GM23338 (cell line): ENCODE data around the gene DNAJB2. TPM values are rescaled to one million over a fixed set of nuclear protein-coding genes. Genes with fewer than 3 reads are reported as not detected.

Experiments used
- ATAC-seq: fragments of 200-7000 bp; cut with Tn5 transposase; 3 replicates; pipeline ENCODE4 v1.9.1; 2020
- DNase-seq: peaks from one replicate; pipeline ENCODE4 v3.0.0-alpha.2; 2015; ENCODE audit warnings: low spot score
- H2AFZ ChIP-seq: fragments of 200-600 bp; sonication (generic); 2 replicates; pipeline ENCODE4 v1.8.0; 2016; ENCODE audit warnings: antibody characterized with exemption, mild to moderate bottlenecking, moderate library complexity
- H3F3A ChIP-seq: fragments of 200-600 bp; sonication (generic); replicated peaks from 2 replicates; pipeline ENCODE4 v1.8.0; 2017; ENCODE audit warnings: antibody characterized with exemption, mixed run types, low read depth
- H3K27ac ChIP-seq: fragments of 200-600 bp; sonication (generic); 2 replicates; pipeline ENCODE4 v1.6.1; 2016; ENCODE audit warnings: low read depth
- H3K27me3 ChIP-seq: fragments of 200-600 bp; sonication (generic); 2 replicates; pipeline ENCODE4 v1.8.0; 2016; ENCODE audit warnings: mild to moderate bottlenecking, mixed run types, moderate library complexity; ENCODE audit not compliant: insufficient read depth
- H3K36me3 ChIP-seq: fragments of 200-600 bp; sonication (generic); 2 replicates; pipeline ENCODE4 v1.8.0; 2016; ENCODE audit warnings: mild to moderate bottlenecking; ENCODE audit not compliant: insufficient read depth
- H3K4me1 ChIP-seq: fragments of 200-600 bp; sonication (generic); 2 replicates; pipeline ENCODE4 v1.8.0; 2016; ENCODE audit warnings: mild to moderate bottlenecking, moderate library complexity; ENCODE audit not compliant: insufficient read depth
- H3K4me2 ChIP-seq: fragments of 200-600 bp; sonication (generic); 2 replicates; pipeline ENCODE4 v1.7.1; 2017; ENCODE audit warnings: mixed run types
- H3K4me3 ChIP-seq: fragments of 200-600 bp; sonication (generic); 2 replicates; pipeline ENCODE4 v1.6.1; 2016; ENCODE audit warnings: mixed run types
- H3K79me2 ChIP-seq: fragments of 200-600 bp; sonication (generic); replicated peaks from 2 replicates; pipeline ENCODE4 v1.8.0; 2017; ENCODE audit warnings: mild to moderate bottlenecking; ENCODE audit not compliant: insufficient read depth
- H3K9me2 ChIP-seq: fragments of 200-600 bp; sonication (generic); 2 replicates; pipeline ENCODE4 v1.8.0; 2017; ENCODE audit not compliant: insufficient read depth
- H4K20me1 ChIP-seq: fragments of 200-600 bp; sonication (generic); replicated peaks from 2 replicates; pipeline ENCODE4 v1.8.0; 2017; ENCODE audit warnings: mild to moderate bottlenecking; ENCODE audit not compliant: insufficient read depth
- H3K27ac Mint-ChIP-seq: 2 replicates; pipeline ENCODE4 v1.8.0; 2020; ENCODE audit warnings: inconsistent platforms, mild to moderate bottlenecking, moderate library complexity, mixed read lengths
- H3K27me3 Mint-ChIP-seq: 3 replicates; pipeline ENCODE4 v1.8.0; 2022; ENCODE audit warnings: low read depth, mild to moderate bottlenecking, moderate library complexity, mixed read lengths, inconsistent platforms; ENCODE audit not compliant: insufficient read depth, poor library complexity
- H3K36me3 Mint-ChIP-seq: 3 replicates; pipeline ENCODE4 v1.8.0; 2021; ENCODE audit warnings: low read depth, mild to moderate bottlenecking, inconsistent platforms, moderate library complexity, mixed read lengths
- H3K4me1 Mint-ChIP-seq: 3 replicates; pipeline ENCODE4 v1.8.0; 2020; ENCODE audit warnings: mild to moderate bottlenecking, inconsistent platforms, mixed read lengths
- H3K4me3 Mint-ChIP-seq: 3 replicates; pipeline ENCODE4 v1.8.0; 2021; ENCODE audit warnings: moderate library complexity, mild to moderate bottlenecking, inconsistent platforms, mixed read lengths
- H3K9me3 Mint-ChIP-seq: 3 replicates; pipeline ENCODE4 v1.8.0; 2020; ENCODE audit warnings: moderate library complexity, mild to moderate bottlenecking, inconsistent platforms, mixed read lengths
- CREB1 ChIP-seq: fragments of 250-450 bp; sonication (Bioruptor Pico); IDR thresholded peaks from 2 replicates; pipeline ENCODE4 v1.5.0; 2020; ENCODE audit warnings: low read depth, mild to moderate bottlenecking, moderate library complexity
- CTCF ChIP-seq, 2 experiments: fragments of 200-600 bp in 1 of 2; sonication (generic) in 1 of 2; conservative IDR thresholded peaks; 2 replicates each; pipeline versions ENCODE4 v1.5.1 to v1.6.1; 2016 to 2017; ENCODE audit warnings: antibody characterized with exemption in 2 of 2, low read depth in 2 of 2, mild to moderate bottlenecking in 2 of 2, moderate library complexity in 1 of 2
- EZH2 ChIP-seq: fragments of 200-600 bp; sonication (generic); IDR thresholded peaks from one replicate; pipeline ENCODE4 v1.8.0; 2017; ENCODE audit warnings: antibody characterized with exemption, mild to moderate bottlenecking, low read depth; ENCODE audit not compliant: unreplicated experiment
- EZH2phosphoT487 ChIP-seq: fragments of 200-600 bp; sonication (generic); IDR thresholded peaks from one replicate; pipeline ENCODE4 v1.8.1; 2018; ENCODE audit warnings: antibody characterized with exemption; ENCODE audit not compliant: unreplicated experiment
- JUNB ChIP-seq: IDR thresholded peaks from one replicate; pipeline ENCODE4 v1.6.1; 2016; ENCODE audit warnings: antibody characterized with exemption; ENCODE audit not compliant: unreplicated experiment
- NANOG ChIP-seq: IDR thresholded peaks from 2 replicates; pipeline ENCODE4 v1.6.1; 2016; ENCODE audit warnings: antibody characterized with exemption, borderline replicate concordance
- POLR2AphosphoS5 ChIP-seq: IDR thresholded peaks from 2 replicates; pipeline ENCODE4 v1.6.1; 2016; ENCODE audit warnings: antibody characterized with exemption, low read depth
- STAT1 ChIP-seq: IDR thresholded peaks from one replicate; pipeline ENCODE4 v1.6.1; 2016; ENCODE audit warnings: antibody characterized with exemption; ENCODE audit not compliant: unreplicated experiment
- ZNF114 ChIP-seq: fragments of 250-450 bp; sonication (Bioruptor Pico); IDR thresholded peaks from 2 replicates; pipeline ENCODE4 v1.5.0; 2020; ENCODE audit warnings: mild to moderate bottlenecking, moderate library complexity
- ZNF331 ChIP-seq: fragments of 250-450 bp; sonication (Bioruptor Pico); IDR thresholded peaks from 2 replicates; pipeline ENCODE4 v1.5.0; 2020; ENCODE audit warnings: low read depth, mild to moderate bottlenecking, moderate library complexity
- polyA plus RNA-seq: library from polyadenylated mRNA; unstranded; fragments of >200 nt; fragmentation: Nextera tagmentation; extraction: Ambion mirVana; gene quantifications from 2 replicates; pipeline ENCODE4 v1.2.1, GENCODE V29; 2016
- total RNA-seq: library from RNA; depleted of rRNA; stranded (reverse); fragments of >200 nt; shearing (Covaris generic); gene quantifications from 2 replicates; pipeline ENCODE4 v1.2.3, GENCODE V29; 2014
- TF ChIP-seq, protein P1 (sequence below): fragments of 250-450 bp; sonication (Bioruptor Pico); IDR thresholded peaks from 2 replicates; pipeline ENCODE4 v1.5.0; 2020; ENCODE audit warnings: mild to moderate bottlenecking, moderate library complexity
- TF ChIP-seq, protein P2 (sequence below): IDR thresholded peaks from 2 replicates; pipeline ENCODE4 v1.6.1; 2016; ENCODE audit warnings: antibody characterized with exemption
- TF ChIP-seq, protein P3 (sequence below): IDR thresholded peaks from one replicate; pipeline ENCODE4 v1.6.1; 2018; ENCODE audit warnings: antibody characterized with exemption; ENCODE audit not compliant: unreplicated experiment

The DNAJB2 gene
- total and polyA plus RNA-seq, 2 experiments from 2014 or later: 6.4 to 25.9 TPM

DNA sequence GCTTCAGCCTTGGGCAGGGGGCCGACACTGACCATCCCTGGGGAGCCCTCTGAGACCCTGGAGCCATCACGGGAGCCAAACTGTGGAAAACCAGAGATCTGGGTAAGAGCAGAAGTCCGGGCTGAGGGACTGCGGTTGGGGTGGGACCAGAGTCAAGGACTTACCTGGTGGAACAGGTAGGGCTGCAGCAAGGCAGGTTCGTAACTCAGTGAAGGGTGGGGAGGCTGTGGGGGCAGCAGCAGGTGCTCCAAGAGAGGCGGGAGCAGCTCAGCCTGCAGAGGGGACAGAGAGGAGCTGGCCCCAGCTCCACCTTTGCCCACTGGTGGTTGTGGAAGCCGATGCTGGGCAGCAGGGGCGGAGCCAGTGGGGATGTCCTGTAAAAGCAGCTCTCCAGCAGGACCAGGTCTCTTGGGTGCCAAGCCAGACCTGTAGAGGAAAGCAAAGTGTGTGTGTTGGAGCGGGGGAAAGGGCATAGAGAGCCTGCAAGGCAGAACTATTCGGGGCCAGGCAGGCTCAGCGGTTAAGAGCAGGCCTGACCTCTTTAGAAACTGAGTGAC lies 23.3 kb downstream of the DNAJB2 start:
- H3K27me3 Mint-ChIP-seq: peaks cover 15% of the 10 kb centered on the region
- Histone ChIP-seq H3F3A (no peaks in the 10 kb centered on the region), H3K4me1 (peaks cover 7% of the 10 kb centered on the region), H3K9me2 (no peaks in the 10 kb centered on the region), H3K4me2 (no peak overlapping the region), H3K4me3 (no peak overlapping the region), H2AFZ (no peak overlapping the region), H3K36me3 (no peaks in the 10 kb centered on the region), H3K27ac (no peak overlapping the region), H3K79me2 (no peaks in the 10 kb centered on the region), H3K27me3 (peaks cover 10% of the 10 kb centered on the region), H4K20me1 (peaks cover 7% of the 10 kb centered on the region)
- no peaks in the 10 kb centered on the region for H3K36me3 Mint-ChIP-seq
- no peak for ATAC-seq
- TF ChIP-seq JUNB (no peak), EZH2 (no peak), ZNF331 (CRISPR knock-in tag) (no peak), CTCF (conservative IDR thresholded peaks at IDR 0.05; ENCODE audit: low read depth in 2 of 2) (no peak), ZNF114 (CRISPR knock-in tag) (no peak), EZH2phosphoT487 (no peak), CREB1 (CRISPR knock-in tag) (no peak), NANOG (no peak), STAT1 (no peak), POLR2AphosphoS5 (no peak)
- TF ChIP-seq, protein P1, sequence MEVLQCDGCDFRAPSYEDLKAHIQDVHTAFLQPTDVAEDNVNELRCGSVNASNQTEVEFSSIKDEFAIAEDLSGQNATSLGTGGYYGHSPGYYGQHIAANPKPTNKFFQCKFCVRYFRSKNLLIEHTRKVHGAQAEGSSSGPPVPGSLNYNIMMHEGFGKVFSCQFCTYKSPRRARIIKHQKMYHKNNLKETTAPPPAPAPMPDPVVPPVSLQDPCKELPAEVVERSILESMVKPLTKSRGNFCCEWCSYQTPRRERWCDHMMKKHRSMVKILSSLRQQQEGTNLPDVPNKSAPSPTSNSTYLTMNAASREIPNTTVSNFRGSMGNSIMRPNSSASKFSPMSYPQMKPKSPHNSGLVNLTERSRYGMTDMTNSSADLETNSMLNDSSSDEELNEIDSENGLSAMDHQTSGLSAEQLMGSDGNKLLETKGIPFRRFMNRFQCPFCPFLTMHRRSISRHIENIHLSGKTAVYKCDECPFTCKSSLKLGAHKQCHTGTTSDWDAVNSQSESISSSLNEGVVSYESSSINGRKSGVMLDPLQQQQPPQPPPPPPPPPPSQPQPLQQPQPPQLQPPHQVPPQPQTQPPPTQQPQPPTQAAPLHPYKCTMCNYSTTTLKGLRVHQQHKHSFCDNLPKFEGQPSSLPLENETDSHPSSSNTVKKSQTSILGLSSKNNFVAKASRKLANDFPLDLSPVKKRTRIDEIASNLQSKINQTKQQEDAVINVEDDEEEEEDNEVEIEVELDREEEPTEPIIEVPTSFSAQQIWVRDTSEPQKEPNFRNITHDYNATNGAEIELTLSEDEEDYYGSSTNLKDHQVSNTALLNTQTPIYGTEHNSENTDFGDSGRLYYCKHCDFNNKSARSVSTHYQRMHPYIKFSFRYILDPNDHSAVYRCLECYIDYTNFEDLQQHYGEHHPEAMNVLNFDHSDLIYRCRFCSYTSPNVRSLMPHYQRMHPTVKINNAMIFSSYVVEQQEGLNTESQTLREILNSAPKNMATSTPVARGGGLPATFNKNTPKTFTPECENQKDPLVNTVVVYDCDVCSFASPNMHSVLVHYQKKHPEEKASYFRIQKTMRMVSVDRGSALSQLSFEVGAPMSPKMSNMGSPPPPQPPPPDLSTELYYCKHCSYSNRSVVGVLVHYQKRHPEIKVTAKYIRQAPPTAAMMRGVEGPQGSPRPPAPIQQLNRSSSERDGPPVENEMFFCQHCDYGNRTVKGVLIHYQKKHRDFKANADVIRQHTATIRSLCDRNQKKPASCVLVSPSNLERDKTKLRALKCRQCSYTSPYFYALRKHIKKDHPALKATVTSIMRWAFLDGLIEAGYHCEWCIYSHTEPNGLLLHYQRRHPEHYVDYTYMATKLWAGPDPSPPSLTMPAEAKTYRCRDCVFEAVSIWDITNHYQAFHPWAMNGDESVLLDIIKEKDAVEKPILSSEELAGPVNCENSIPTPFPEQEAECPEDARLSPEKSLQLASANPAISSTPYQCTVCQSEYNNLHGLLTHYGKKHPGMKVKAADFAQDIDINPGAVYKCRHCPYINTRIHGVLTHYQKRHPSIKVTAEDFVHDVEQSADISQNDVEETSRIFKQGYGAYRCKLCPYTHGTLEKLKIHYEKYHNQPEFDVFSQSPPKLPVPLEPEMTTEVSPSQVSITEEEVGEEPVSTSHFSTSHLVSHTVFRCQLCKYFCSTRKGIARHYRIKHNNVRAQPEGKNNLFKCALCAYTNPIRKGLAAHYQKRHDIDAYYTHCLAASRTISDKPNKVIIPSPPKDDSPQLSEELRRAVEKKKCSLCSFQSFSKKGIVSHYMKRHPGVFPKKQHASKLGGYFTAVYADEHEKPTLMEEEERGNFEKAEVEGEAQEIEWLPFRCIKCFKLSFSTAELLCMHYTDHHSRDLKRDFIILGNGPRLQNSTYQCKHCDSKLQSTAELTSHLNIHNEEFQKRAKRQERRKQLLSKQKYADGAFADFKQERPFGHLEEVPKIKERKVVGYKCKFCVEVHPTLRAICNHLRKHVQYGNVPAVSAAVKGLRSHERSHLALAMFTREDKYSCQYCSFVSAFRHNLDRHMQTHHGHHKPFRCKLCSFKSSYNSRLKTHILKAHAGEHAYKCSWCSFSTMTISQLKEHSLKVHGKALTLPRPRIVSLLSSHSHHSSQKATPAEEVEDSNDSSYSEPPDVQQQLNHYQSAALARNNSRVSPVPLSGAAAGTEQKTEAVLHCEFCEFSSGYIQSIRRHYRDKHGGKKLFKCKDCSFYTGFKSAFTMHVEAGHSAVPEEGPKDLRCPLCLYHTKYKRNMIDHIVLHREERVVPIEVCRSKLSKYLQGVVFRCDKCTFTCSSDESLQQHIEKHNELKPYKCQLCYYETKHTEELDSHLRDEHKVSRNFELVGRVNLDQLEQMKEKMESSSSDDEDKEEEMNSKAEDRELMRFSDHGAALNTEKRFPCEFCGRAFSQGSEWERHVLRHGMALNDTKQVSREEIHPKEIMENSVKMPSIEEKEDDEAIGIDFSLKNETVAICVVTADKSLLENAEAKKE: no peak
- TF ChIP-seq, protein P2, sequence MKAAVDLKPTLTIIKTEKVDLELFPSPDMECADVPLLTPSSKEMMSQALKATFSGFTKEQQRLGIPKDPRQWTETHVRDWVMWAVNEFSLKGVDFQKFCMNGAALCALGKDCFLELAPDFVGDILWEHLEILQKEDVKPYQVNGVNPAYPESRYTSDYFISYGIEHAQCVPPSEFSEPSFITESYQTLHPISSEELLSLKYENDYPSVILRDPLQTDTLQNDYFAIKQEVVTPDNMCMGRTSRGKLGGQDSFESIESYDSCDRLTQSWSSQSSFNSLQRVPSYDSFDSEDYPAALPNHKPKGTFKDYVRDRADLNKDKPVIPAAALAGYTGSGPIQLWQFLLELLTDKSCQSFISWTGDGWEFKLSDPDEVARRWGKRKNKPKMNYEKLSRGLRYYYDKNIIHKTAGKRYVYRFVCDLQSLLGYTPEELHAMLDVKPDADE: no peak
- TF ChIP-seq, protein P3, sequence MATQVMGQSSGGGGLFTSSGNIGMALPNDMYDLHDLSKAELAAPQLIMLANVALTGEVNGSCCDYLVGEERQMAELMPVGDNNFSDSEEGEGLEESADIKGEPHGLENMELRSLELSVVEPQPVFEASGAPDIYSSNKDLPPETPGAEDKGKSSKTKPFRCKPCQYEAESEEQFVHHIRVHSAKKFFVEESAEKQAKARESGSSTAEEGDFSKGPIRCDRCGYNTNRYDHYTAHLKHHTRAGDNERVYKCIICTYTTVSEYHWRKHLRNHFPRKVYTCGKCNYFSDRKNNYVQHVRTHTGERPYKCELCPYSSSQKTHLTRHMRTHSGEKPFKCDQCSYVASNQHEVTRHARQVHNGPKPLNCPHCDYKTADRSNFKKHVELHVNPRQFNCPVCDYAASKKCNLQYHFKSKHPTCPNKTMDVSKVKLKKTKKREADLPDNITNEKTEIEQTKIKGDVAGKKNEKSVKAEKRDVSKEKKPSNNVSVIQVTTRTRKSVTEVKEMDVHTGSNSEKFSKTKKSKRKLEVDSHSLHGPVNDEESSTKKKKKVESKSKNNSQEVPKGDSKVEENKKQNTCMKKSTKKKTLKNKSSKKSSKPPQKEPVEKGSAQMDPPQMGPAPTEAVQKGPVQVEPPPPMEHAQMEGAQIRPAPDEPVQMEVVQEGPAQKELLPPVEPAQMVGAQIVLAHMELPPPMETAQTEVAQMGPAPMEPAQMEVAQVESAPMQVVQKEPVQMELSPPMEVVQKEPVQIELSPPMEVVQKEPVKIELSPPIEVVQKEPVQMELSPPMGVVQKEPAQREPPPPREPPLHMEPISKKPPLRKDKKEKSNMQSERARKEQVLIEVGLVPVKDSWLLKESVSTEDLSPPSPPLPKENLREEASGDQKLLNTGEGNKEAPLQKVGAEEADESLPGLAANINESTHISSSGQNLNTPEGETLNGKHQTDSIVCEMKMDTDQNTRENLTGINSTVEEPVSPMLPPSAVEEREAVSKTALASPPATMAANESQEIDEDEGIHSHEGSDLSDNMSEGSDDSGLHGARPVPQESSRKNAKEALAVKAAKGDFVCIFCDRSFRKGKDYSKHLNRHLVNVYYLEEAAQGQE: no peak
- no peak overlapping the region for H3K4me3 Mint-ChIP-seq
- DNase-seq: no peak
- H3K27ac Mint-ChIP-seq: no peak overlapping the region
- peaks cover 9% of the 10 kb centered on the region for H3K4me1 Mint-ChIP-seq
- H3K9me3 Mint-ChIP-seq: no peaks in the 10 kb centered on the region
